GM23338 (cell line): ENCODE measurements around the gene CDH4. TPM values are rescaled to one million over a fixed set of nuclear protein-coding genes. Genes with fewer than 3 reads are reported as not detected.

Experiments
- ATAC-seq: fragments of 200-7000 bp; cut with Tn5 transposase; 3 replicates; pipeline ENCODE4 v1.9.1; 2020
- DNase-seq: peaks from one replicate; pipeline ENCODE4 v3.0.0-alpha.2; 2015; ENCODE audit warnings: low spot score
- H2AFZ ChIP-seq: fragments of 200-600 bp; sonication (generic); 2 replicates; pipeline ENCODE4 v1.8.0; 2016; ENCODE audit warnings: antibody characterized with exemption, mild to moderate bottlenecking, moderate library complexity
- H3F3A ChIP-seq: fragments of 200-600 bp; sonication (generic); replicated peaks from 2 replicates; pipeline ENCODE4 v1.8.0; 2017; ENCODE audit warnings: antibody characterized with exemption, mixed run types, low read depth
- H3K27ac ChIP-seq: fragments of 200-600 bp; sonication (generic); 2 replicates; pipeline ENCODE4 v1.6.1; 2016; ENCODE audit warnings: low read depth
- H3K27me3 ChIP-seq: fragments of 200-600 bp; sonication (generic); 2 replicates; pipeline ENCODE4 v1.8.0; 2016; ENCODE audit warnings: mild to moderate bottlenecking, mixed run types, moderate library complexity; ENCODE audit not compliant: insufficient read depth
- H3K36me3 ChIP-seq: fragments of 200-600 bp; sonication (generic); 2 replicates; pipeline ENCODE4 v1.8.0; 2016; ENCODE audit warnings: mild to moderate bottlenecking; ENCODE audit not compliant: insufficient read depth
- H3K4me1 ChIP-seq: fragments of 200-600 bp; sonication (generic); 2 replicates; pipeline ENCODE4 v1.8.0; 2016; ENCODE audit warnings: mild to moderate bottlenecking, moderate library complexity; ENCODE audit not compliant: insufficient read depth
- H3K4me2 ChIP-seq: fragments of 200-600 bp; sonication (generic); 2 replicates; pipeline ENCODE4 v1.7.1; 2017; ENCODE audit warnings: mixed run types
- H3K4me3 ChIP-seq: fragments of 200-600 bp; sonication (generic); 2 replicates; pipeline ENCODE4 v1.6.1; 2016; ENCODE audit warnings: mixed run types
- H3K79me2 ChIP-seq: fragments of 200-600 bp; sonication (generic); replicated peaks from 2 replicates; pipeline ENCODE4 v1.8.0; 2017; ENCODE audit warnings: mild to moderate bottlenecking; ENCODE audit not compliant: insufficient read depth
- H3K9me2 ChIP-seq: fragments of 200-600 bp; sonication (generic); 2 replicates; pipeline ENCODE4 v1.8.0; 2017; ENCODE audit not compliant: insufficient read depth
- H4K20me1 ChIP-seq: fragments of 200-600 bp; sonication (generic); replicated peaks from 2 replicates; pipeline ENCODE4 v1.8.0; 2017; ENCODE audit warnings: mild to moderate bottlenecking; ENCODE audit not compliant: insufficient read depth
- H3K27ac Mint-ChIP-seq: 2 replicates; pipeline ENCODE4 v1.8.0; 2020; ENCODE audit warnings: inconsistent platforms, mild to moderate bottlenecking, moderate library complexity, mixed read lengths
- H3K27me3 Mint-ChIP-seq: 3 replicates; pipeline ENCODE4 v1.8.0; 2022; ENCODE audit warnings: low read depth, mild to moderate bottlenecking, moderate library complexity, mixed read lengths, inconsistent platforms; ENCODE audit not compliant: insufficient read depth, poor library complexity
- H3K36me3 Mint-ChIP-seq: 3 replicates; pipeline ENCODE4 v1.8.0; 2021; ENCODE audit warnings: low read depth, mild to moderate bottlenecking, inconsistent platforms, moderate library complexity, mixed read lengths
- H3K4me1 Mint-ChIP-seq: 3 replicates; pipeline ENCODE4 v1.8.0; 2020; ENCODE audit warnings: mild to moderate bottlenecking, inconsistent platforms, mixed read lengths
- H3K4me3 Mint-ChIP-seq: 3 replicates; pipeline ENCODE4 v1.8.0; 2021; ENCODE audit warnings: moderate library complexity, mild to moderate bottlenecking, inconsistent platforms, mixed read lengths
- H3K9me3 Mint-ChIP-seq: 3 replicates; pipeline ENCODE4 v1.8.0; 2020; ENCODE audit warnings: moderate library complexity, mild to moderate bottlenecking, inconsistent platforms, mixed read lengths
- CREB1 ChIP-seq: fragments of 250-450 bp; sonication (Bioruptor Pico); IDR thresholded peaks from 2 replicates; pipeline ENCODE4 v1.5.0; 2020; ENCODE audit warnings: low read depth, mild to moderate bottlenecking, moderate library complexity
- EZH2 ChIP-seq: fragments of 200-600 bp; sonication (generic); IDR thresholded peaks from one replicate; pipeline ENCODE4 v1.8.0; 2017; ENCODE audit warnings: antibody characterized with exemption, mild to moderate bottlenecking, low read depth; ENCODE audit not compliant: unreplicated experiment
- EZH2phosphoT487 ChIP-seq: fragments of 200-600 bp; sonication (generic); IDR thresholded peaks from one replicate; pipeline ENCODE4 v1.8.1; 2018; ENCODE audit warnings: antibody characterized with exemption; ENCODE audit not compliant: unreplicated experiment
- JUNB ChIP-seq: IDR thresholded peaks from one replicate; pipeline ENCODE4 v1.6.1; 2016; ENCODE audit warnings: antibody characterized with exemption; ENCODE audit not compliant: unreplicated experiment
- NANOG ChIP-seq: IDR thresholded peaks from 2 replicates; pipeline ENCODE4 v1.6.1; 2016; ENCODE audit warnings: antibody characterized with exemption, borderline replicate concordance
- POLR2AphosphoS5 ChIP-seq: IDR thresholded peaks from 2 replicates; pipeline ENCODE4 v1.6.1; 2016; ENCODE audit warnings: antibody characterized with exemption, low read depth
- STAT1 ChIP-seq: IDR thresholded peaks from one replicate; pipeline ENCODE4 v1.6.1; 2016; ENCODE audit warnings: antibody characterized with exemption; ENCODE audit not compliant: unreplicated experiment
- ZNF114 ChIP-seq: fragments of 250-450 bp; sonication (Bioruptor Pico); IDR thresholded peaks from 2 replicates; pipeline ENCODE4 v1.5.0; 2020; ENCODE audit warnings: mild to moderate bottlenecking, moderate library complexity
- ZNF331 ChIP-seq: fragments of 250-450 bp; sonication (Bioruptor Pico); IDR thresholded peaks from 2 replicates; pipeline ENCODE4 v1.5.0; 2020; ENCODE audit warnings: low read depth, mild to moderate bottlenecking, moderate library complexity
- ZNF462 ChIP-seq: fragments of 250-450 bp; sonication (Bioruptor Pico); IDR thresholded peaks from 2 replicates; pipeline ENCODE4 v1.5.0; 2020; ENCODE audit warnings: mild to moderate bottlenecking, moderate library complexity
- polyA plus RNA-seq: library from polyadenylated mRNA; unstranded; fragments of >200 nt; fragmentation: Nextera tagmentation; extraction: Ambion mirVana; gene quantifications from 2 replicates; pipeline ENCODE4 v1.2.1, GENCODE V29; 2016
- total RNA-seq: library from RNA; depleted of rRNA; stranded (reverse); fragments of >200 nt; shearing (Covaris generic); gene quantifications from 2 replicates; pipeline ENCODE4 v1.2.3, GENCODE V29; 2014
- TF ChIP-seq, protein P1 (sequence below): IDR thresholded peaks from 2 replicates; pipeline ENCODE4 v1.6.1; 2016; ENCODE audit warnings: antibody characterized with exemption

The CDH4 gene
- total and polyA plus RNA-seq, 2 experiments from 2014 or later, result 1.2 to 4.2 TPM

DNA sequence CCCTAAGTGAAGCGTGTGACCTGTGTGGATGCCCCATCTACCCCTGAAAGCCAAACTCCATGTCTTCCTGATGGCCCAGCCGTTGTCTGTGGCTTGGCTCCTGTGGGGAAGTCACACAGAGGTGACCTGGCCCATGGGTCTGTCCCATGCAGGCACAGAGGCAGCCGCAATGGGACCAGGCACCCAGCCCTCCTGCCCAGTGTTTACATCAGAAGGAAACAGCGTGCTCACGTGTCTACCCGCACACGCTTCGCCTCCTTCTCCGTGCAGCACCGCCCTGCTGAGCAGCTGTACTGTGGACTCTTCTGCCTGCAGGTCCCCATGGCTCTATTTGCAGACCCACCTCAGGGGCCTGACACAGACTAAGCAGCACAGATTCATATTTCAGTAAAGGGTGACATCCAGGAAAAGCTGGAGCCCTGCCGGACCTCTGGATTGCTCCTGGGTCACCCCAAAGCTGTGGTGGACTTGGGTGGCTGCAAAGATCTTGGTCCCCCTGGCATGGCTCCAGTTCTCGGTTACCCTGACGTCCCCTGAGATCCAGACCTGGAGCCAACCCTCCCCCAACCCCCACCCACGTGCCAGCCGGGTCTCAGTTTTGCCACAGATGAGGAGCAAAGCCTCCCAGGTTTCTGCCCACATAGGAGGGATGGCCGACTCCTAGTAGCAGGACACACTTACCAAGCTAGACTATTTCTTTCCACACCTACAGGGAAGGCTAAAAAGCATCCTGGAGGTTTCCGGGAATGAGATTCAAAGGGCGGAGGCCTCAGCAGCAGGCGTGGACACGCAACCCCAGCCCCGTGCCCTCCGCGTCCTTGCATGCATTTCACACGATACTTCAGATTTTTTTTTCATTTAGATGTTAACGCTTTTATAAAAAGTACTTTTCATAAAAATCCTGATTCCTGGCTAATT lies 120.3 kb downstream of the CDH4 start:
- no peak for ATAC-seq
- DNase-seq, result no peak
- Histone ChIP-seq H2AFZ (no peak overlapping the region), H3K4me3 (no peak overlapping the region), H3K36me3 (no peaks in the 10 kb centered on the region), H3F3A (no peaks in the 10 kb centered on the region), H3K27me3 (no peaks in the 10 kb centered on the region), H3K4me2 (no peak overlapping the region), H3K4me1 (no peaks in the 10 kb centered on the region), H3K27ac (no peak overlapping the region), H4K20me1 (no peaks in the 10 kb centered on the region), H3K79me2 (no peaks in the 10 kb centered on the region), H3K9me2 (peaks cover 5% of the 10 kb centered on the region; the same call in 1 of the 2 replicates)
- no peaks in the 10 kb centered on the region for H3K36me3 Mint-ChIP-seq
- no peaks in the 10 kb centered on the region; the same call in 2 of the 3 replicates for H3K9me3 Mint-ChIP-seq
- peaks cover 15% of the 10 kb centered on the region; the same call in 2 of the 3 replicates for H3K4me1 Mint-ChIP-seq
- no peak overlapping the region; the same call in 1 of the 2 replicates for H3K27ac Mint-ChIP-seq
- H3K27me3 Mint-ChIP-seq, result peaks cover 6% of the 10 kb centered on the region
- TF ChIP-seq STAT1 (no peak), POLR2AphosphoS5 (no peak), EZH2 (no peak), CREB1 (no peak), NANOG (no peak), JUNB (no peak), EZH2phosphoT487 (no peak)
- H3K4me3 Mint-ChIP-seq, result no peak overlapping the region

DNA sequence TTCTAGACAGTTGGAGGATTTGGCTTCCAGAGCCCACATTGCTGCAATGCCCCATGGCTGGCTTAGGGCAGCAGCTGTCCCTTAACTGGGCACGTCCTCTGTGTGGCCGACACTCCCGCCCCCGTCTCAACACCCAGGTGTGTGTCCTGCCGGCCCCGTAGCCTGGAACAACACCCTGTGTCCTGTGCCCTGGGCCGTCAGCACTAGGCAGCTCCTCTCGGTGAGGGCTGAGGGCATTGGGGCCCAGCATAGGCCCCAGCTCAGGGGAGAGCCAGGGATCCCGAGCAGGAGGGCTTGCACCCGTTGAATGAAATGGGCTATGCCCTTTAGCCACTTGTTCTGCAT lies 121.0 kb downstream of the CDH4 start:
- Mint-ChIP-seq H3K27me3 (peaks cover 7% of the 10 kb centered on the region), H3K9me3 (no peaks in the 10 kb centered on the region; the same call in 2 of the 3 replicates), H3K4me3 (no peak overlapping the region), H3K36me3 (no peaks in the 10 kb centered on the region), H3K4me1 (peaks cover 15% of the 10 kb centered on the region; the same call in 2 of the 3 replicates), H3K27ac (no peak overlapping the region; the same call in 1 of the 2 replicates)
- no peaks in the 10 kb centered on the region for H3K79me2 ChIP-seq
- H3K36me3 ChIP-seq, result no peaks in the 10 kb centered on the region
- no peak overlapping the region for H3K4me2 ChIP-seq
- no peaks in the 10 kb centered on the region for H4K20me1 ChIP-seq
- H3F3A ChIP-seq, result no peaks in the 10 kb centered on the region
- DNase-seq (no peak), ATAC-seq (no peak)
- no peak overlapping the region for H3K4me3 ChIP-seq
- H3K4me1 ChIP-seq, result no peaks in the 10 kb centered on the region
- H2AFZ ChIP-seq, result no peak overlapping the region
- no peak overlapping the region for H3K27ac ChIP-seq
- peaks cover 5% of the 10 kb centered on the region; the same call in 1 of the 2 replicates for H3K9me2 ChIP-seq
- no peaks in the 10 kb centered on the region for H3K27me3 ChIP-seq
- TF ChIP-seq, protein P1, sequence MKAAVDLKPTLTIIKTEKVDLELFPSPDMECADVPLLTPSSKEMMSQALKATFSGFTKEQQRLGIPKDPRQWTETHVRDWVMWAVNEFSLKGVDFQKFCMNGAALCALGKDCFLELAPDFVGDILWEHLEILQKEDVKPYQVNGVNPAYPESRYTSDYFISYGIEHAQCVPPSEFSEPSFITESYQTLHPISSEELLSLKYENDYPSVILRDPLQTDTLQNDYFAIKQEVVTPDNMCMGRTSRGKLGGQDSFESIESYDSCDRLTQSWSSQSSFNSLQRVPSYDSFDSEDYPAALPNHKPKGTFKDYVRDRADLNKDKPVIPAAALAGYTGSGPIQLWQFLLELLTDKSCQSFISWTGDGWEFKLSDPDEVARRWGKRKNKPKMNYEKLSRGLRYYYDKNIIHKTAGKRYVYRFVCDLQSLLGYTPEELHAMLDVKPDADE, result no peak
- no peak for TF ChIP-seq ZNF331 (CRISPR knock-in tag)
- TF ChIP-seq STAT1, result no peak
- TF ChIP-seq ZNF462 (CRISPR knock-in tag), result no peak
- TF ChIP-seq JUNB, result no peak
- TF ChIP-seq CREB1, result no peak
- TF ChIP-seq ZNF114 (CRISPR knock-in tag), result no peak
- TF ChIP-seq EZH2phosphoT487, result no peak
